HG03066 (cell line): ENCODE data around the gene INPP5A.

Source experiments
- ATAC-seq: cut with Tn5 transposase; IDR thresholded peaks from one replicate; pipeline ENCODE4 v1.9.1; 2021; ENCODE audit warnings: low read depth; ENCODE audit not compliant: unreplicated experiment

Gene INPP5A

DNA sequence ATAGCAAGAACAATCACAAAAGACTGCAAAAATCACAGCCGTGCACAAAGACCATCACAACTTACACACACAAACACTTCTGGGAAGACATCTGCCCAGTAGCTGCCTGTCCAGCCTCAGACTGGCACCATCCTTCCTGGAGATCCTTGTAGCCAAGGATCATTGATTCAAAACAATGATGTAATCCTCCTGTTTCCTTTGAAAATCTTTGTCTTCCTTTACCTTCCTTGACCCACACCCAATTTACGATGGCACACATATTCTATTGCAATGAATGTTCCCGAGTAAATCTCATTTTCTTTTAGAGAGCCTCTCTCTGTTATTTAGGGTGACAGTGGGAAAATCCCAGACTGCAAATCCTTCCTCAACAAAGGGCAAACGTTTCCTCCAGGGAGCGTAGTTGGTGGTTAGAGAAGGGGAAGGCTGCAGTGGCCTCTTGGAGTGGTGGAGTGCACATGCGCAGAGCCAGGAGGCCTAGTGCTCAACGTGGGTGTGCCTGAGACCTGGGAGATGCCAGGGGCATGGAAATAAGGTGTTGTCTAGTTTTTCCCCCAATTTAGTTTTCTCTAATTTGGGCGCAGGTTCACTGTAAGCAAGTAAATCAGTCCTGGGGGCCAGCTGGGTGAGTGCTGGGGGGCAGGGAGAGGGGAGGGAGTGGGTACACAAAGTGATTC is 3.1 kb upstream of the INPP5A start:
- ATAC-seq = no peak

DNA sequence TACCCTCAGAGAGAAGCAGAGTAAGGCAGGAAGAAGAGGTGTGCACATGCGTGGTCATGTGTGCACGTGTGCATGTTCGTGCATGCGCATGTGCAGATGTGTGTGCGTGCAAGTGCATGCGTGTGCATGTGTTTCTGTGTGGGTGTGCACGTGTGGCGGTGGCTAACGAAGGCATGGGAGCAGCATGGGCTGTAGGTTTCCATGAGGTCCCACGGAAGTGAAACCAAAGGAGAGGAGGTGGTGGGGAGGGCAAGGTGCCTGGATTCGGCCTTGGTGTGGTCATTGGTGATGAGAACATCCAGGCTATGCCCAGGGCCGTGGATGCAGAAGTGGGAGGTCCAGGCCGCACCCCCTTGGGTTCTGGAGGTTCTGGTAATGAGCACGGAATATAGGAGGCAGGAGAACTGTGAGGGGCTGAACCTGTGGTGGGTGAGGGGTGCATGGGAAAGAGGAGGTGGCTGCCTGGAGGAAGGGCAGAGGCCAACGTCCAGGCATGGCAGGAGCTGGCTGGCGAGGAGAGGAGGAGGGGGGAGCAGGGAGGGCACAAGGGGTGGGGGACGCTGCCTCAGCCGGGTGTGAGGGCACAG is 2.4 kb upstream of the INPP5A start:
- ATAC-seq = no peak

DNA sequence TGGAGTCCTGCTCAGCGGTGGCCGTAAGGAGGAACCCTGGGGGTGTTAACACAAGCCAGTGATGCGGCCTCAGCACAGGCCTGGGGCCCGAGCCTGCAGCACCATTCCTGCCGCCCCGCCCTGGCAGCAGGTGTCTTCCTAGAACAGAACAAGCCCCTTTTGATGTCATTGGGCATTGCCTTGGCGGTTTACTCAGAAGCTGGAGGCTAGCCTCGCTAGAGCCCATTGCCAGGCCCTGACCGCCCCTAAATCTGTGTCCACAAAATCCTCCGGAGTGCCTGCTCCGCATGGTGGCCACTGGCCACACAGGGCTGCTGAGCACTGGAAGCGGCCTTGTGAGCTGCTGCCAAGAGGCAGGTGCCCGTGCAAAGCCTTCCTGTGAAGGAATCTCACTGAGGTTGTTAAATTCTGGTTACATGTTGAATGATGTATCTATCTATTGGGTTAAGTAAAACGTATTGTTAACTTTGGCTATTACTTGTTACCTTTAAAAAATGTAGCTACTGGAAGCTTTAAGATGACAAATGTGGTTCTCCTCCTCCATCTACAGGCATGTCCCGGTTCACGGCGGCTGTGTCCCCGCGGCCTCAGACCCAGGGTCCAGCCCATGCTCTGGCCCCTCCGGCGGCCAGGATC is 1.2 kb upstream of the INPP5A start:
- ATAC-seq = peak; percentile 7

DNA sequence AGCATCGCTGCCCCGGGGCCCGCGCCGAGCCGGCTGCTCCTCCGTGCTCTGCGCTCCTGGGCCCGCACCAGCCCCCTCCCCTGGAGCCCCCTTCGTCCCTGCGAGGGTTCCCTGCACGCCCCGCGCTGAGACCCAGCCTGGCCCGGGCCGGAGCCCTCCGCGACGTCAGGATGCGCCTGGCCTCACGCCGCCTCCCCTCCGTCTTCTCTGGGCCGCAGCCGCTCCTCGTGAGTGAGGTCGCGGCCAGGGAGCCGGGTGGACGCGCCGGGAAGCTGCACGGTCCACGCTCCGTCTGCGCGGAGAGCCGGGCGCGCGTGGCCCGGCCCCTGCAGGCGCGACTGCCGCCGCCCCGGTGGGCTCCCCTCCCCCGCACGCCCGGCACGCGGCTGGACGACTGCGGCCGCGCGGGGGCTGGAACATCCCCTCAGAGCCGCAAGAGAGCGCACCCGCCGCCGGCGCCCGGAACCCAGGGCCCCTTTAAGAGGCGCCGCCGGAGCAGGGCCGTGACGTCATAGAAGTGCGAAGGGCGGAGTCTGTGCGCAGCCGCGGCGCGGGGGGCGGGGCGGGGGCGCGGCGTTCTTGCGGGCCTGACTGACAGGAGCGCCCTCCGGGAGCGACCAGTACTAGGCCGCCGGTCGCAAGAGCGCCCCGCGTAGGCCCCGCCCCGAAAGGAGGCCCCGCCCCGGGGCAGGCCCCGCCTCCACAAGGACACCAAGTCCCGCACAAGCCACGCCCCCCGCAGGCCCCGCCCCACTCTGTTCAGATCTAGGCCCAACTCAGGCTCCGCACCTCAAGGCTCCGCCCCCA is 507 bp upstream of the INPP5A start:
- peak; percentile 85 for ATAC-seq

DNA sequence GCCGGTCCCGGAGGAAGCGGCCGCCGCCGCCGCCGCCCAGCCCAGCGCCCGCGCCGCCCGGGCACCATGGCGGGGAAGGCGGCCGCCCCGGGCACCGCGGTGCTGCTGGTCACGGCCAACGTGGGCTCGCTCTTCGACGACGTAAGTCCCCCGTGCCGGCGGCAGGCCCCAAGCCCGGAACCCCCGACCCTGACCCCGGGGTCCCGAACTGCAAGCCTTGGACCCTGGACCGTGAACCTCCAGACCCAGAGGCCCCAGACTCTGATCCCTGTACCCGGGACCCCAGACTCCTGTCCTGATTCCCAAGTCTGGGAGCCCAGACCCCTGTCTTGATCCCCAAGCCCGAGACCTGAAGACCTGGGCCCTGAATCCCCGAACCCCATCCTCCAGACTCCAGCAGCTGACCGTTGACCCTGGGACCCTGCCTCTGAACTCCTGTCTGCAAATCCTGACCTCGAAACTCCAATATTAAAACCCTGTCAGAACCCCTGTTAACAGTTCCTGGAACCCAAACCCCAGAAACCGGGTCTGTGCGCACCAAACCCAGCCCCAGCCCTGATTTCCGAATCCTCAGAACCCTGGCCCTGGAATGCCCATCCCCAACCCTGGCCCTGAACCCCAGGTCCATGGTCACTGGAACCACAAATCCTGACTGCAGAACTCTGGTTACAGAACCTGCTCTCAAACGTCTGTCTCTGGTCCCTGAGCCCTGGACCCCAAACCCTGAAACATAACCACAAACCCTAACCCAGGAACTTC is 623 bp downstream of the INPP5A start:
- ATAC-seq = no peak

DNA sequence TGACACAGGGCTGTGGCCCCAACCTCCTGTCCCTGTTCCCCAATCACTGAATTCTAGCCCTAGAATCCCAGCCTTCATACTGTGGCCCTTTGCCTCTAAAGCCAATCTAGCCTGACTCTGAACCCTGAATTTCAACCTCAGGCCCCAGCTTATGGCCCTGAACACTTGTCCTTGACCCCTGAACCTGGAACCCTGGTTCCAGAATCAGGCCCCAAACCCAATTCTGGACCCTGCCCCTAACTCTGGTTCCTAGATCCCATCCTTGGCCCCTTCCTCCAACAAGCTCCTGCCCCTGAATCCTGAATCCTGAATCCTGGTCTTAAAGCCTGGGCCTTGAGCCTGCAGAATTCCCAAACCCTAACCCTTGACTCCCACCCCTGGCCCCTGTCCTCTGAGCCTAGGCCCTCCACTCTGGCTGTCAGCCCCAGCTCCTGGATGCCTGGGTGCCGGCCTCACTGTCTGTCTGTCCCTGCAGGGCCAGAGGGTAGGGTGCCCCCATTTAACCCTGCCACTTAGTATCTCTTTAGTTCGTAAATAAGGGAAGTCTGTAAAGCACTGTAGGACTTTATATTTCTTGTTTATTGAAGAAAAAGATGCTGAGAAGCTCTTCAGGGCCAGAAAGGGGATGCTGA is 1.3 kb downstream of the INPP5A start:
- no peak for ATAC-seq

DNA sequence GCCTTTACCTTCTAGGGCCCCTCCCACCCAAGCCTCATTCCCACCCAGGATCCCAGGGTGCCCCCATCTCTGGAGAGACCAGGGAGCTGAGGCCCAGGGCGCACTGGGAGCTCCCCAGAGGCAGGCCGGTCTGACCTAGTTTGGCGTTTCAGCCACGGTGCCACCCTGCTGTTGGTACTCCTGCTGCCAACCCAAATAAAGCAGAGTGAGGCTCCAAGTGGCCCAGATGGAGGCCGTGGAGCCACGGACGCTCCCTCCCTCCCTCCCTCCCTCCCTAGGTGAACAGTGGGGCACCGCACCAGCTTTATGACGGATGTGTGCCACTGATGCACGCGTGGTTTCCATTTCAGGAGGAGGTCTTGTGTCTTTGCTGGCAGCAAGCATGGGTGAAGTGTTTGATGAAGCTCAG is 1.8 kb downstream of the INPP5A start:
- no peak for ATAC-seq

DNA sequence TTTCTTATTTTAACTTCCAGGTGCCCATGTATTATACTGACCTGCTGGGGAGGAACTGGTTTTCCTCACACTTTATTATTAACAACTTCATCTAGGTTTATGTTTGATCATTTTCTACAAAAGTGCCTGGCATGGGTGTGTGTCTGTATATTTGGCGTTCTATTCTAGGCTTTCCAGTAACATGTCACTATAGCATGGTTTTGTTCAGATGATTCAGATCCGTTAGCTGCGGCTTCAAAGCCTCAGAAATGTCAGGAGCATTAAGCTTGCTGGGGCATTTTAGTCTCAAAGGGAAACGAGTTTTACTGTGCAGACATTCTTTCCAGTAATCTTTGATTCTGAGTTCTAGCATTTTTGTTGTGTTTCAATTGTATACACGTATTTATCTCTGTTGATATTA is 2.3 kb downstream of the INPP5A start:
- no peak for ATAC-seq

DNA sequence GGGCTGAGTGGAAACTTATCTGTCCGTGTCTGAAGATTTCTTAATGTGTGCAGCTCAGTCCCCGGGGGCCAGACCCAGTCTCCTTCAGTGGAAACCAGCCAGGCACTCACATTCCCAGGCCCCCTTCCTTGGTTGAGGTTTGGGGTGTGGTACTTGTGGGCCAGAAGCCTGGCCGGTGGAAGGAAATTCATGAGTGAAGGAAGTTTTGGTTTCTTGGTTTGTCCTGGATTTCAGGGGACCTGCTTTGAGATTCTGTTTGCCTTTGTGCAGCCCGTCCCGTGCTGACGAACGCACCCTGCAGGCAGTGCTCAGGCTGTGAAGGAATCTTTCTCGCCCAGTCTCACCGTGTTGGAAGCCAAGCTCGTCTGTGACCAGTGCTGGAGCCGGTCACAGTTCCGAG is 2.9 kb downstream of the INPP5A start:
- ATAC-seq = no peak

DNA sequence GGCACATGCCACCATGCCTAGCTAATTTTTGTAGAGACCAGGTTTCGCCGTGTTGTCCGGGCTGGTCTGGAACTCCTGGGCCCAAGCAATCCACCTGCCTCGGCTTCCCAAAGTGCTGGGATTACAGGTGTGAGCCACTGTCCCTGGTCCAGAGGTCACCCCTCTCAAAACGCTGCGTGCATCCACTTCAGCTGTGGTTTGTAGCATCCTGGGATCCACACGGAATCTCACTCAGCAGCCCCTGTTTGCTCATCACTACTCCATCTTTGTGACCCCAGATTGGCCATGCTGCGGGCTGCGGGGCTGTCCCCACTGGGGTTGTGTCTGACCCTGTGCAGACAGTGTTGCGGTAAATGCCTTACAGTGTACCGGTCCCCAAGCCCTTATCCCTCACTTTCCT is 3.5 kb downstream of the INPP5A start:
- ATAC-seq = no peak

DNA sequence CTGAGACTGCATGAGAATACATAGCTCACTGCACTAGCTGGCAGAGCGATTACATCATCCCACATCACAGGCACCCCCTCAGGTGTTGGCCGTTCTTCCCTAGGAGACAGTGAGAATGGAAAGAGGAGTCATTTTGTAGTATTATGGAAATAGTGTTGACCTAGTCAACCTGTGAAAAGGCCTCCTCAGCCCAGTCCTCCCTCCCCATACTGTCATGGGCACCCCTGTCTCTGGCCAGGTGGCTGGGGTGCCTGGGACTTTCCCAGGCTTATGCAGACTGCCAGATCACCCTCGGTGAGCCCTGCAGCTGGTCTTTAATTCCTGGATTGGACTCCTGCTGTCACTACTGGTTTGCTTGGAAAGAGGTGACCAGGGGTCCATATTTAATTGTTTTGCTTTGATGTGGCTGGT is 4.0 kb downstream of the INPP5A start:
- no peak for ATAC-seq

DNA sequence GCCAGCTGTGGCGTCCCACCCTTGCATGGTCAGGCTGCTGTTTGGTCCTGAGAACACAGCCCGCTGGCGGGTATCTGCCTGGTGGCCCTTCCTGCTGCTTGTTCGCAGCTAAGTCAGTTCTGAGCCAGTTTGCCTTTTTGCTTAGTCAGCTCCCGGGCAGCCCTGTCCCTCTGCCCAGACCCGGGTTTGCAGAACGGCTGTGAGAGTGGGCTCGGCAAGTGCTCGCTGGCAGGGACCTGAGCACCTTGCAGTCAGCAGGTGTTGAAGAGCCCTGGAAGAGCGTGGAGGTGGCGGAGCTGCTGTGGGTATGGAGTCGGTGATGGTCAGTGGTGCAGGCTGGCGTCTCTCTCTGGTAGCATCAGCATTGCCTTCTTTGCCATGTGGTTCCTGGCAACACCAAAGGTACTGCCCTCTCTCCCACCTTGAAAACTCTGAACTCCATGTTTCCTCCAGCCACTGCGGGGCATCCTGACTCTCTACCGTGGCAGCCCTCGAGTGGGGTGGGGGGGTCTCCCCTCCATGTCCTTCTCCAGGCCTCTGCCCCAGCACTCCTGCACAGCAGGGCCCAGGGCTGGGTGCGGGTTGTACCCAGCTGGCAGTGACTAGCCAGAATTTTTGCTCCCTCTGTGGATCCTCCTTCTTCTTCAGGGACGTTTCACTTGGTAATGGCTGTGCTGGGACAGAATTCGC is 4.6 kb downstream of the INPP5A start:
- no peak for ATAC-seq

DNA sequence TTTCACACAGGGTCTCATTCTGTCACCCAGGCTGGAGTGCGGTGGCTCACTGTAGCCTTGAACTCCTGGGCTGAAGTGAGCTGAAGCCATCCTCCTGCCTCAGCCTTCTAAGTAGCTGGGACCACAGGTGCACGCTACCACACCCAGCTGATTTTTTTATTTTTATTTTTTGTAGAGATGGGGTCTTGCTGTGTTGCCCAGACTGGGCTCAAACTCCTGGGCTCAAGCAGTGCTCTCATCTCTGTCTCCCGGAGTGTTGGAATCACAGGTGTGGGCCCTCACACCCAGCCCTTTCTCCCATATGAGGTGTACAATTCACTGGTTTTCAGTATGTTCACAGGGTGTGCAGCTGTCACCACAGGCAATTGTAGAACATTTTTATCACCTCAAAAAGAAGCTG is 5.2 kb downstream of the INPP5A start:
- ATAC-seq = no peak

DNA sequence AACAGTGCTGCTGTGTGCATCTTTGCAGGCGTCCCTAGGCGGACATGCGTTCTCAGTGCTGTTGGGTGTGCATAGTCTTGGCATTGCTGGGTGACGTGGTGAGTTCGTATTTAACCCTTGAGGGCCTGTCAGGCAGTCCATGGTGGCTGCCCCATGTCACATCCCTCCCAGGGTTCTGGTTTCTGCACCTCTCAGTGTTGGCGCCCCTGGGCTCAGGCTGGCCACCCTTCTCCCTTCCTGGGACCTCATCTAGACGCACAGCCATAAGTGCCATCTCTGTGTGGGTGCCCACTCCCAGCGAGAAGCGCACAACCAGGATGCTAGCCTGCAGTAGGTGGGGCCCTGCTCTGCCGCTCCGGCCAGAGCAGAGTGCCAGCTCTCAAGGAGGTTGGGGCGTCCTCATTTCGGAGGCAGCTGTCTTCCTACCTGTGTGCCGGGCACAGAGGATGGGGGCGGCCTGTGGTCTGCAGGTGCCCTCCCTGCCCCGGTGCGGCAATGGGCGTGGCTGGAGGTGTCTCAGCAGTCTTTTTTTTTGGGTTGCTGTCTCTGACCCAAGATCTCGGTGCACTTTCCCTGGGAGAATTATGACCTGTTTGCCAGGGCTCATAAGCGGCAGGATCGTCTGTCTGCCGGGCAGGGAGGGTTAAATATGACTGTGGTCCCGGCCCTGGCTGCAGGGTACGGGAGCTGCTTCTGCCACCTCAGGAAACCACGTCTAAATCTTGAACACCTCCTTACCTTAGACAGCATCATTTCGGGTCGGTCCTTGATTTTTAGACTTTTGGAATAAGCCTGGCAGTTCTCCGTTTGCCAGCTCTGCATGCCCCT is 6.5 kb downstream of the INPP5A start:
- ATAC-seq = no peak

DNA sequence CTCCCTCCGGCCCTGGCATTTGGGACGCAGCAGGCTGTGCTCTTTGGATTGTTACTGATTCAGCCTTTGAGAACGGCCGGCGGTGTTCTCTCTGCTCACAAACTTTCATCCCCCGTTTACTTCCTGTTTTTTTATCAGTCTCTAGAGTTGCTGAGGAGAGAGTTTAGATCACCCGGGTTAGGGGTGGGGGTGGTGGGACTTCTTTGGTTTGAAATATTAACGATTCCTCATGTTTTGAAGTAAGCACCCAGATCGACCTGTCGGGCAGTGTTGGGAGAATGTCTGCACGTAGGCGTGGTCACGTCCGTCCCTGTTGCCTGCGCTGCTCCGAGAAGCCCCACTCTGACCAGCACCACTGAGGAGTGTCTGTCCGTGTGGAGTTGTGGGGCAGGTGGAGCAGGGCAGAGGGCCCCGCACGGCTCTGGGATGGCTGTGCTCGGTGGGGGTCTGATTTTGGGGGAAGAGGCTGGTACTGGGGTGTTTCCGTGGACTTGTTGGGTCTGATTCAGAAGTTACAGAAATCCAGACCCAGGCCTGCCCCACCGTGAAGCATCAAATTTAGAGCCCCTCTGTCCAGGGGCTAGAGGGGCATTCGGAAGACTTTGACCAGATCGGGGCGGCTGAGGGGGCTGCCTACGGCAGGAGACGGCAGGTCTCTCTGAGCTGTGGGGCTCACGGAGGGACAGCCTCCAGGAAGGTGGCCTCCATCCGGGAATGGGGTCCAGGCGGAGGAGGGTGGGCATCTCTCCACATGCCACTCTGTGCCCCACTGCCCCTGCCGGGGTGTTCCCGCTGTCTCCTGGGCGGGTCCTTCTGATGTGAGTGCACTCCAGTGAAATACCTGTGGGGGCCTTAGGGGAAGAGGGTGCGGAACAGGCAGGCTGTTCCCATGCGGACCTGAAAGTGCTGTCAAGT is 7.4 kb downstream of the INPP5A start:
- ATAC-seq = no peak

DNA sequence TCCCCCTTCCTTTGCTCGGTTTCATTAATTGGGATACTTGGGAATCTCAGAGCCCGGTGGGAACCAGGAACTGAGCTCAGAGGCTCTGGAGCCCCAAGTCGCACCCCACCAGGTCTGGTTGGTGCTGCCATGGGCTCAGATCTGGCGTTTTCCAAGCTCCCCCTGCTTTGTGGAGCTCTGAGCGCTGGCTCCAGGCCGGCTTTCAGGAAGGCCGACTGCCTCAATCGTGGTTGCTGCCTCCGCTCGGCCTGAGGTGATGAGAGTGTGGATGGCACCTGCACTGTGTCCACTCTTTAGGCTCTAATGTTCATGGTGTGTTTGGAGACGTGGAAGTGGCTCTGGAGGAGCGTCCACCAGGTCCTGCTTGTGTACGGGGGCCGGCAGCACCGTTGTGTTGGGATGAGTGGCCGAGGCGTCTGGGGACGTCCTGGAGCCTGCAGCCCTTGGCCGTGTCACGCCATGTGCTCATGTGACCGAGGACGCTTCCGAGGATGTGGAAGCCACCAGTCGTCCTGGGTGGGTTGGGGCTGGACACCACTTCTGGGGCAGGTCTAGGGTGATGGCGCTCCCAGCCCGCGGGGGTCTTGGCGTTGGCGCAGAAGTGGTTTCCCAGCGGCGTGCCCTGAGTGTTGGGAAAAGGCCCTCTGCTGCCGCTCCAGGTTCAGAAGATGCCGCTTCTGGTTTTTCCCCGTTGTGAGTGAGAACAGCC is 8.2 kb downstream of the INPP5A start:
- ATAC-seq = no peak
